ENCODE measurements around the gene SGCD. TPM values are rescaled to one million over a fixed set of nuclear protein-coding genes. Genes with fewer than 3 reads are reported as not detected.

The SGCD gene
- total and polyA plus RNA-seq, 9 of the 15 experiments (the other 6 are each of a cell fraction or from before 2014, with no cell fraction given): not detected

- TF ChIP-seq HEY1 (CRISPR knock-in tag; IDR thresholded peaks at IDR 0.05; ENCODE audit: borderline replicate concordance) (no peak), ELF1 (tag; IDR thresholded peaks at IDR 0.05) (no peak), TSC22D4 (tag; IDR thresholded peaks at IDR 0.05) (no peak), MXI1 (IDR thresholded peaks at IDR 0.05; ENCODE audit: low read depth, low read length) (no peak), ZFP91 (CRISPR knock-in tag; IDR thresholded peaks at IDR 0.05) (no peak), TRIM24 (IDR thresholded peaks at IDR 0.05) (no peak), ZBTB7A (IDR thresholded peaks at IDR 0.05; ENCODE audit: borderline replicate concordance, control insufficient read depth, low read depth, low read length) (no peak)
- Histone ChIP-seq H3K9ac (ENCODE audit: insufficient read depth in 1 of 2, low read depth in 2 of 2, low read length in 2 of 2) (no peak overlapping the region), H3K4me2 (ENCODE audit: insufficient read depth, low read length) (no peak overlapping the region), H3K27ac (ENCODE audit: extremely low read depth, low read depth, low read length) (no peak overlapping the region), H3K27me3 (ENCODE audit: control insufficient read depth in 2 of 2, insufficient read depth in 2 of 2, low read length in 2 of 2) (no peaks in the 10 kb centered on the region), H3K9me3 (replicated peaks; ENCODE audit: control insufficient read depth, insufficient read depth, low read depth, low read length) (no peaks in the 10 kb centered on the region), H3K4me3 (no peak overlapping the region), H4K20me1 (replicated peaks; ENCODE audit: control insufficient read depth, insufficient read depth, low read length) (no peaks in the 10 kb centered on the region), H3K79me2 (ENCODE audit: control insufficient read depth, insufficient read depth, low read length) (no peaks in the 10 kb centered on the region), H3K9me1 (ENCODE audit: control insufficient read depth, insufficient read depth, low read length) (no peaks in the 10 kb centered on the region), H2AFZ (ENCODE audit: low read depth, low read length) (no peak overlapping the region), H3K4me1 (replicated peaks in 1 of 2; ENCODE audit: control insufficient read depth in 2 of 2, insufficient read depth in 2 of 2, low read length in 2 of 2) (no peaks in the 10 kb centered on the region), H3K36me3 (ENCODE audit: control insufficient read depth, insufficient read depth, low read length) (no peaks in the 10 kb centered on the region)
- intact Hi-C loops (cut with micrococcal nuclease) (no loop called here), in situ Hi-C loops (cut with MboI) (no loop called here)
- ChIA-PET CTCF (ENCODE audit: low intra/inter-chr PET ratio) (no interaction called here), POLR2A (no interaction called here)
- BruUV-seq (replicated peaks): no TSS peak
- FAIRE-seq (no peak), DNase-seq (ENCODE audit: extremely low read depth in 1 of 4, low spot score in 3 of 4) (no peak), ATAC-seq (no peak)
These were observed 358.5 kb downstream of the SGCD start for GRCh38 chr5:156685481-156685880.
